ENCODE results near the gene ACSS1.

Gene ACSS1

DNA sequence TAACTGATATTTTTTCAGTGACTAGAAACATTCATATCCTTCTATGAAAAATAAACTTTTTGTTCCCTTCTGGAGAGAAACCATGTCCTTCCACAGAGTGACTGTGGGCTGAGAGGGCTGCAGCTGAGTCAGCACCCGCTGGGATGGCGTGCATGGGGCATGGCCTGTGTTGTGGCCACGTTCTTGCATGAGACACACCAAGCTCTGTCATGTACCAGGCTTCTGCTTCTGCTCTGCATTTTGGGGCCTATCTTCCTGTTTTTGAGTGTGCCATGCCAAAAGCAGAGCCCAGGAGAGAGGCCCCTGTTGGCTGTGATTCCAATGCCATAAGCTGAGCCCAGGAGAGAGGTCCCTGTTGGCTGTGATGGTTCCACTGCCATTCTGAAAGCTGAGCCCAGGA is 76.1 kb downstream of the ACSS1 start:
- in situ Hi-C loops (cut with MboI; ENCODE audit: low sequenced_read_pairs), result loop anchor here (25.0 kb wide), 1 partner anchor 431 kb away; the partner anchor contains the start of gene GINS1

DNA sequence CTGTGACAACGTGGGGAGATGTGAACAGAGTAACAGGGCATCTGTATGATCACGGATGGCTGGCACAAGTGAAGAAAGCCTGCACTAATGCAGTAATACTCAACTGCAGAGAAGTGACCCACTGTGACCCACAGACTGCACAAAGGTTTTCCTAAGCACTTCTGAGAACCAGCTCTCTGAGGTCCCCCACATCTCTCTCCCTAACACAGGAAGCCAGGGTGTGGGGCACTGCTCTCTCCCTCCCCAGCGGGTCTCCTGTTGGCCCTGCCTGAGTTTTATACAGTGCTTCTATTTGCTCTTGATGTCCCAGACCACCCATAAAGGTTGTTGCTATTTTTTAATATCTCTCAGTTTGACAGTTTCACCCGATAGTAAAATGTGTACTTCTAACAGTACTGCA is 76.7 kb downstream of the ACSS1 start:
- in situ Hi-C loops (cut with MboI; ENCODE audit: low sequenced_read_pairs), result loop anchor here (25.0 kb wide), 1 partner anchor 431 kb away; the partner anchor contains the start of gene GINS1

DNA sequence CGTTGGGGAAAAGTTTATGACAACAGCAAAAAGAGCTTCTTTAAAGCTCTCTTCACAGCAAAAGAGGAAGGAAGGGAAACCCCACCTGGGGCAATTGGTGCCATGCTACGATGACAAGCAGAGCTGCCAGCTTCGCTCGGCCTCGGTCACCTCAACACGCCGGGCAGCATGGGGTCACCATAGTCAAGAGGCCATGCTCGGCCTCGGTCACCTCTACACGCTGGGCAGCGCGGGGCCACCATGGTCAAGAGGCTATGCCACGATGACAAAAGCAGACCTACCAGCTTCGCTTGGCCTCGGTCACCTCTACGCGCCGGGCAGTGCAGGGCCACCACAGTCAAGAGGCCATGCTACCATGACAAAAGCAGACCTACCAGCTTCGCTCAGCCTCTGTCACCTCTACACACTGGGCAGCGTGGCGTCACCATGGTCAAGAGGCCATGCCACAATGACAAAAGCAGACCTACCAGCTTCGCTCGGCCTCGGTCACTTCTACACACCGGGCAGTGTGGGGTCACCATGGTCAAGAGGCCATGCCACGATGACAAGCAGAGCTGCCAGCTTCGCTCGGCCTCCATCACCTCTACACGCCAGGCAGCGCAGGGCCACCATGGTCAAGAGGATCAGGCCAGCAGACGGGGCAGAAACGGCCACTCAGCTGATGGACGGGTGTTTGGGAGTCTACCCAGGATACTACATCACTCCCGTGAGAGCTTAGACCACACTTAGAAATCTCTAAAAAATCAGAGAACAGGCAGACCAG is 77.5 kb downstream of the ACSS1 start:
- in situ Hi-C loops (cut with MboI; ENCODE audit: low sequenced_read_pairs), result loop anchor here (25.0 kb wide), 1 partner anchor 432 kb away; the partner anchor contains the start of gene GINS1

DNA sequence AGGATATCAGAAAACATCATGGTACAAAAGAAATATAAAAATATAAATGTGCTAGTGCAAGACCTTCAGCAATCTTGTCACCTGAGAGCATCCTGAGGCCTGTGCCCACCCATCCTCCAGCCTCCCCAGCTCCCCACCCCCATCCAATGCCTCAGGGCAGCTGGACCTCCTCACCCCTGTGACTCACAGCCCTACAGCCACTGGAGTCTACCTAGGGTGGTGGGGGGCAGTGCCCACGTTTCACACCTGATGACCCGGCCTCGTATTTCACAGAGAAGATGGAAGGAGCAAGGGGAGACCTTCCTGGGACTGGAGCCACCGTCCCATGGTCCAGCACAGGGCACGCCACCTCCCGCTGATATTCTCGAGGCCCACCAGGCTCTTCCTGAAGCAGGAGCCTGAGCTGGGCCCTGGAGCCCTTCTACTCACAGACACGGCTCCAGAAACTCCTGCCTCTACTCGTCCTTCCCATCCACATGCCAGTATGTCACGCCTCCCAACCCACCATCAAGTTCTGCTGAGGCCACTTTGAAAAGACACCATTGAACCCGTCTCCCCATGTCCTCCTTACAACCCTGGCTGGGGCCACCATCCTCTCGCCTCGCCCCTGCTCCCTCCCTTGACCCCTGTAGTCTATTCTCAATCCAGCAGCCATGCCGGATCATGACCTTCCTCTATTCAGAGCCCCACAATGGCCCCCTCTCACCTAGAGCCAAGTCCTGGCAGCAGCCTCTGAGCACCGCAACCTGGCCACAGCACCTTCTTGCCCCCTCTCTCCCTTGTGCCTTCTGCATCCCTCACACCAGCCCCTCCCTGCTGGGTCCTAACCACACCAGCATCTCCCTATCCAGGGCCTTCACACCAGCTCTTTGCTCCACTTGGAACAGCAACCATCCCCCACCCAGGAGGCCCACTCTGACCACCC is 78.6 kb downstream of the ACSS1 start:
- in situ Hi-C loops (cut with MboI; ENCODE audit: low sequenced_read_pairs), result loop anchor here (25.0 kb wide), 1 partner anchor 433 kb away; the partner anchor contains the start of gene GINS1

DNA sequence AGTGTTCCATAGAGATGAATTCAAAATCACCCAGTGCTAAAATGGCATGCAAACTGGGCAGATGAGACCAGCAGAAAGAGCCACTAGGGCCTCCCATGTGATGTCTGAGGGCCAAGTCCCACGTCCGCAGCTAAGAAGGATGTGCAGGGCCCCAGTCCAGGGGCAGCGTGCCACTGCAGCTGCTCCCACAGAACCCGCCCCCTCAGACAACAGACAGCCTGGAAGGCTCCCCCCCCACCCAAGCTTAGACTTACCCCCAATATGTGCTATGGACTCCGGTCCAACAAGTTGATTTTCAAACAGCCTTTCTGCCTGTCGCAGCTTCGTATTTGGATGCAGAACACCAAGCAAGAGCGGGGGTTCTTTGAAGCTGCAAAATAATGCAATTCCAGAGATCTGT is 79.4 kb downstream of the ACSS1 start:
- in situ Hi-C loops (cut with MboI; ENCODE audit: low sequenced_read_pairs), result loop anchor here (25.0 kb wide), 1 partner anchor 434 kb away; the partner anchor contains the start of gene GINS1

DNA sequence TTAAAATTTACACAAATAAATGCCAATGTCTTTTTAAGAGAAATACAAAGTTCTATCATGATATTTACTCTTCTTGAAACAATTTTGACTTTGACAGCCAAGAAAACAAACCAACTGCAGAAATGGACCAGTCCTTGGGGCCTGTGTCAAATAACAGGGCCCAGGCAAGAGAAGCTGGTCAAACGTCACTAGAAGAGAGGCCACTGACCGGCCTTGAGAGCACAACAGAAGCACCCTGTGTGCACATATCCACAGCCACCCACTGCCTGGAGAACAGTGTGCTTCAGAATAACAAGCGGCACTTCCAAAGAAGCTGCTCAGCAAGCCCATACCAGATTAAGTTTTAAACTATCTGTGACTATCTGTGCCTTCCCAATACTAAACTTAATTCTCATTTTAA is 80.1 kb downstream of the ACSS1 start:
- in situ Hi-C loops (cut with MboI; ENCODE audit: low sequenced_read_pairs), result loop anchor here (25.0 kb wide), 1 partner anchor 435 kb away; the partner anchor contains the start of gene GINS1

DNA sequence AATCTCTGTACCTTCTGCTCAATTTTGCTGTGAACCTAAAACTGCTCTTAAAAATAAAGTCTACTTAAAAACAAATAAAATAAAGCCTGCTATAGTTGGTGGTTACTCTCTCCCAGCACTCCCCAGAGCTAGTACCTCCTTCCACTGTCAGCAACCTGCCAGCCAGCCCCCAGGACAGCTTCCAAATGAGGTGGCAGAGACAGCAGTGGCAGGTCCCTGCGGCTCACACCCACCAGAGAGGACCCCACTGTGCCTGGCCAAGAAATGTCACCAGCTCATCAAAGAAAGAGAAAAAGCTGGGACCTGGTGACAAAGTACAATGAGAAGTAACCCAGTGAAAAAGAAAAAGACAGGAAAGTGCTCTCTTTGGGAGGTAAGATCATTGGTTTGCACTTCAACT is 80.6 kb downstream of the ACSS1 start:
- in situ Hi-C loops (cut with MboI; ENCODE audit: low sequenced_read_pairs), result loop anchor here (25.0 kb wide), 1 partner anchor 435 kb away; the partner anchor contains the start of gene GINS1

DNA sequence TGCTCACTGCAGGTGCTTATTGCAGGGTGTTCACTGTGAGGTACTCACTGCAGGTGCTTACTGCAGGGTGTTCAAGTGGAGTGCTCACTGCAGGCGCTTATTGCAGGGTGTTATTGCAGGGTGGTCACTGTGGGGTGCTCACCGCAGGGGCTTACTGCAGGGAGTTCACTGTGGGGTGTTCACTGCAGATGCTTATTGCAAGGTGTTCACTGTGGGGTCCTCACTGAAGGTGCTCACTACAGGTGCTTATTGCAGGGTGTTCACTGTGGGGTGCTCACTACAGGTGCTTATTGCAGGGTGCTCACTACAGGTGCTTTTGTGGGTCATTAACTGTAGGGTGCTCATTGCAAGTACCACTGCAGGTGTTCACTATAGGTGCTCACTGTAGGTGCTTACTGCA is 85.6 kb downstream of the ACSS1 start:
- in situ Hi-C loops (cut with MboI; ENCODE audit: low sequenced_read_pairs), result no loop called here

DNA sequence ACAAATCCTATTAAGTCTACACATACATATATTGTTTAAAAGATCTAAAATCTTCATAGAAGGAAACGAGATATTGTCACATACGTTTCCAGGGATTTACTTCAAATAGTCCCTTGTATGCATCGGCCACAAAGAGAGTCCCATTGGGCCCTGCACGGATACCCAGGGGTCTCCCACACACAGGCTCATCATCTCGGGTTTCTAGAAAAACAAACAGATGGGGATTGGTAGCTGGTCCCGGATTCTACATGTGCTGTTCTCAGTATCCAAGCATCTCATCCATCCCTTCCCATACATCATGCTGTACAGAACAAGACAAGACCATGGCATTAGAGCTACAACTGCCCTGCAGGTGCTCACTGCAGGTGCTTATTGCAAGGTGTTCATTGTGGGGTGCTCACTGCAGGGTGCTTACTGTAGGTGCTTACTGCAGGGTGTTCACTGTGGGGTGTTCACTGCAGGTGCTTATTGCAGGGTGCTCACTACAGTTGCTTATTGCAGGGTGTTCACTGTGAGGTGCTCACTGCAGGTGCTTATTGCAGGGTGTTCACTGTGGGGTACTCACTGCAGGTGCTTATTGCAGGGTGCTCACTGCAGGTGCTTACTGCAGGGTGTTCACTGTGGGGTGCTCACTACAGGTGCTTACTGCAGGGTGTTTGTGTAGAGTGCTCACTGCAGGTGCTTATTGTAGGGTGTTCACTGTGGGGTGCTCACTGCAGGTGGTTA is 86.4 kb downstream of the ACSS1 start:
- in situ Hi-C loops (cut with MboI; ENCODE audit: low sequenced_read_pairs), result no loop called here

DNA sequence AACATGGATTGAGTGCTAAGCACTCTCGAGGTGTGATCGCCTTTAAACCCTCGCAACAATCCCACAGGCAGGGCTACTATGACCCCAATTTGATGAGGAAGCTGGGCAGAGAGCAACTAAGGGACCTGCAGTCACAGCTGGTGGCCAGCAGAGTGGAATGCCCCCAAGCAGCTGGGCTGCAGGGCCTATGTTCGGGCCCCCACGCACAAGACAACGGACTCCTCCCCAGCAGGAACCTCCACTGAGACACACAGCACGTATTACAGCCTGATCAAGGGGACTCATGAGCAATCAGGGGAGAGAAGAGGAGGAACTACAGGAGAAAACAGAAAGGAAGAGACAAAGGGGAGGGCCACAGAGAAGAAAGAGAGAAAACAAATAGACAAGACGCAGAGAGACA is 87.2 kb downstream of the ACSS1 start:
- in situ Hi-C loops (cut with MboI; ENCODE audit: low sequenced_read_pairs), result no loop called here

DNA sequence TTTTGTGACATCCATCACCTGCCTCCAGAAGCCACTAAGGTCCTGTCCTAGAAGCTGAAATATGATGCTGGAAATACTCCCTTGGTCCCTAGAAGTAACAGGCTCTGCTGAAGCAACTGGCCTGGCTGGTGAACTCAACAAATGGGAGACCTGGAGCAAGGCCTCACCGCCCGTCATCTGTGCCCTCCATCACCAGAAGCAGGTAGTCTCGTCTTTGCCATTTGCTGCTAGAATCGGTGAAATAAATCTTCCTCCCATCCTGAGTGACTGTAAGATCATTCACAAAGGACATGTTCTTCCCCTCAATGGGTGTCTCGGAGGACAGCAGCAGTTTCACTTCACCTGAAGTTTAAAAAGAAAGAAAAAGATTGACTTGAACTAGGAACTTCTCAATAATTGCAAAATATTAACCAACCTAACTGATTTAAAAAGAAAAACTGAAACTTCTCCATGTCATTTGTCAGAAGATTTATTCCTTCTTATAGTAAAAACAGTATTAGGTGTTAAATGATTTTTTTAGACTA is 87.8 kb downstream of the ACSS1 start:
- in situ Hi-C loops (cut with MboI; ENCODE audit: low sequenced_read_pairs), result no loop called here

DNA sequence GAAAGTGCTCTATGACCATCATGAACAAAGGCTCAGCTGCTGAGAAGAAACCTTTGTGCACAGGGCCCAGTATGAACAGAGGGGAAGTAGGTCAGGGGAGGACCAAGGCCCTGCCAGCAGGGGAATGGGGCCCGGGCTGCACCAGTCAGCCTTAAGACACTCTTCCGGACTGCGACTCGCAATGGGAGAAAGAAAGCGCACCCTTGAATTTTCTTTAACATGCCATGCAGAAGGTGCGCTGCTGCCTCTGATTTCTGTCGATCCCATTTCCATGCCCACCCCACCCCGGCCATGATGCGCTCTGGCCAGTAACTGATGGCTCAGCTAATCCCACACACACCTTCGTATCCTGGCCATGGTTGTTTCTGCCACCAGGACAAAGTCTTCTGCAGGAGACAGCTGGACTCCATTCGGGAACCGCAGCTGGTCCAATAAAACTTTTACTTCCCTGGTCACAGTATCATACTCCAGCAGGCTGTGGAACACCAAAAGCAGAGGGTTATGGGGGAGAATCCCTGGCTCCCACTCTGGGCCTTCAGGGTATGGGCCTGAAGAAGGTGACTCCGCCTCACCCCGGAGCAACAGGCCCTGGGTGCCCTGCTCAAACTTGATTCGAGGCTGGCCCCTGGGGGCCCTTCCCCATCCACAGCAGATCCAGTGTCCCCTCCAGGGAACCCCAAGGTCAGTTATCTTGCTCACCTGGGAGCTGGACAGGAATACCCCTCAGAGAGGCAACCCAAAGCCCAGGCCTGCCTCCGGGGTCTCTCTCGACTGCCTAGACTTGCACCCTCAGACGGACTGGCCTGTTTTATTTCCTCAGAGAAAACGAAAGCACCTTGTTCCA is 88.5 kb downstream of the ACSS1 start:
- in situ Hi-C loops (cut with MboI; ENCODE audit: low sequenced_read_pairs), result no loop called here

DNA sequence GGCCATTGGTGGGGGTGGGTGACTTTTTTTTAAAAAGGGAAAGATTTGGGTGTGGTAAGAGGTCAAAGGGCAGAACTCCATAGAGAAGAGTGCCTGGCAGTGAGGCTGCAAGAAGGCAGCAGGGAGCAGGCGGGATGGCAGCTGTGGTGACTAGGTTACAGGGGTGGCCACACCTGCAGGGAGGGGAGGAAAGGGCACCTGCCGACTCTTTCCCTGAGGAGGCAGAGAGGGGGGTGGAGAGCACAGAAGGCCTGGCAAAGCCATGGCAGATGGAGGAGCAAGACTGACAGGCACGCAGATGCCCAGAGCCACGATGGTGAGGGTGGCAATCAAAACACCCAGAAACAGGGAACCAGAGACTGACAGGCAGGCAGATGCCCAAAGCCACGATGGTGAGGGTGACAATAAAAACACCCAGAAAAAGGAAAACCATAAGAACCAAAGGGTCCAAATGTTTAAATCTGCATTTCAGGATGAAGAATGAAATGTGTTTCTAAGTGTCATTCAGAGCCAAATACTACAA is 89.6 kb downstream of the ACSS1 start:
- in situ Hi-C loops (cut with MboI; ENCODE audit: low sequenced_read_pairs), result no loop called here

DNA sequence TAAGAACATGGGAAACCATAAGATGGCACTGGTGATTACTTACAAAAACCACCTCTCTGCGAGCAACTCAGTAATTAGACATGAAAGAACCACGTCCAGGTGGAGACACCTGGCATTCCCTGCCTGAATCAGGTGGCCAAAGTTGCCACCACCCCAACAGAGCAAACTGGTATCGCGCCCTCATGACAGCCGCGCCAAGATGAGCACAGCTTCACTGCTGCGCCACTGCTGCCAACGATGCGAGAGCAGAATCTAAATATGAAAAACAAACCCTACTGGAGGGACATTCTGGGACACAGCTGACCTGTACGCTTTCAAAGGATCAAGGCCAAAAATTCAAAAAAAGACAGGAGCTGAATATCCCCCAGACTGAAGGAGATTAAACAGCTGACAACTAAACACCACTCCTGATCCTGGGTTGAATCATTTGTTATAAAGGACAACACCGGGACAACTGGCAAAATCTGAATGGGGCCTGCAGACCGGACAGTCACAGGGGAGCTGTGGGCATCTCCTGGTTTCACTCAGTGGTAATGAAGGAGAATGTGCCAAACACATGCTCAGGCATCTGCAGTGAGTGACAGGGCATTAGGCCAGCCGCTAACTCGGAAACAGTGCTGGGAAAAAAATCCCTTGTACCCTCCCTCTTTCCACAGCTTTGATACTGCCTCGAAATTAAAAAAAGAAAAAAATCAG is 91.5 kb downstream of the ACSS1 start:
- in situ Hi-C loops (cut with MboI; ENCODE audit: low sequenced_read_pairs), result no loop called here

DNA sequence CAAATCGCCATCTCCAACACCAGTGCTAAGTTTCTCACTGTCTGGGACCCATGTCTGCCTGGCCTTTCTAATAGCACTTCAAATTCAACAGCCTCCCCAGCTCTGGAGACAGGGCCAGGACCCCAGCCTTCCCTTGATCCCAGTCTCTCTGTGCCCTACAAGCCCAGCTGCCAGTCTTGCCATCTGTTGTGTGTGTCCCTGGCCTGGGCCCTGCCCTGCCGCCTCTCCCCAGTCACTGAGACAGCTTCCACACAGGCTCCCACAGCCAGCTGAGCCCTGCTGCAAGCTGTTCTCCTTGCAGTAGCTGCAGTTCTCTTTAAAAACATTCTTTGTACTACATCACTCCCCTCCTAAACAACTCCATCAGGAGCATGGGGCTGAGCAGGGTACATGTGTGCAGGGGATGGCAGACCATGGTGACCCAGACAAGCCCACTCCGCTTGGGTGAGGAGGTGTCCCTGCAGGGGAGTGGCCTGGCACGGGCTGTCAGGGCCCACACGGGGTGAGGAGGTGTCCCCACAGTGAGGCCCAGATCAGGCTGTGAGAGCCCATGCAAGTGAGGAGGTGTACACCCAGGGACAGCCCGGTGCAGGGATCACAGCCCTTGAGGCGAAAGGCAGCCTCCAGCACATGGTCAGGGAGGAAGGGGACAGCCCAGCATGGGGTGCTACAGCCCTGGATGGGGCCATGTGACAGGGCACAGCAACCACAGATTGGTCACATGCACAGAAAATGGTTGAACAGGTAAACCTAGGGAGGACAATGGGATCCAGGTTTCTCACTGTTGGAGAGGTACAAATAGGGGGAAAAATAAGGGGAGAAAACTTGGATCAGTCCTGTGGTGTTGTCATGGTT is 92.6 kb downstream of the ACSS1 start:
- in situ Hi-C loops (cut with MboI; ENCODE audit: low sequenced_read_pairs), result no loop called here

DNA sequence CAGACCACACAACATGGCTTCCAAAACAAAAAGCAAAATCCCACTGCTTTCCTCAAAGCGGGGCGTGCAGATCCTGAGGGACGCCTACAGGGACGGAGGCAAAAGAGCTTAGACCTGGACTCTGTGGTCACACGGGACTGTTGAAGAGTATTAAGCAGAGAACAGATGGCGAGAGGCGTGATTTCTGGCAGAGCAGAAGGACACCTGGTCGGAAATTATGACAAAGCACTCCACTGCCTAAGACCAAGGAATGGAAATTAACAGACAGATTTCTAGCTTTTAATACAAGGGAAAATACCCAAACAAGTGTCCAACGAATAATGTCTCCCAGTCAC is 93.5 kb downstream of the ACSS1 start:
- in situ Hi-C loops (cut with MboI; ENCODE audit: low sequenced_read_pairs), result no loop called here

DNA sequence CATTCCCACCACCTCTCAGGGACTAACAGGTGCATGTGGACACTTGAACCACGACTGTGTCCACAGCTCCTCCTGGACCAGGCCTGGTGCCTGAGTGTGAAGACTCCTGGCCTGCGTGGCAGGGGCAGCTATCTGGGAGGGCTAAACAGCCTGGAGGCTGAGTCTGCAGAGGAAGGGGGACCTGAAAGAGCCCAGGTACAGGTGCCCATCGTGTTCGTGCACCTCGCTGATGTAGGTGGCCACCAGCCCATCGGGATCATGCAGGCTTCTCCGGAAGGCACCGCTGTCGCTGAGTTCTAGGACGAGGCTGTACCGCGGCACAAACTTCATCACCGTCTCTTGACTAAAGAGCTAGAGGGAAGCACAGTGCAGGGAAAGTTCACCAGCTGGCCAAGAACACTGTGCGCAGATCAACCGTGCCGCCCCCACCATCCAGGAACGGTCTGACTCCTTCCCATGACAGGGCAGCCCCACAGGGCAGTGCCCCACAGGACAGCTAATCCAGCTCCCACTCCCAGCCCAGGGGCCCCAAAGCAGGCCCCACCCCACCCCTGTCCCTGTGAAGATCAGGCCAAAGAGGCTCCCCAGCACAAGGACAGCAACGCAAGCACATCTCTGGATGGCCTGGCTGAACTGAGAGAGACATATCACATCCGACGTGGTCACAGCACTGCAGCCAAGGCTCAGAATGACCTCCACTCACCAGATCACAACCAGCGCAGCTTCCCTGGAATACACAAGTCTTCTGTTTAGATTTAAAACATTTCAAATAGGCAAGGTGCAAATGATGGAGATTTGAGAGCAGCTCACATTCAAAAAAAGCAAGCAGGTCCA is 94.0 kb downstream of the ACSS1 start:
- in situ Hi-C loops (cut with MboI; ENCODE audit: low sequenced_read_pairs), result no loop called here
